ENCODE results near the gene SEC16A.

The SEC16A gene

GRCh38 chr9:136517012-136517743, 34.3 kb upstream of the SEC16A start:
- DNase-seq: no peak

- no peak for DNase-seq
These were observed 33.4 kb upstream of the SEC16A start for GRCh38 chr9:136516191-136516654.

- no peak for DNase-seq
These were observed 32.4 kb upstream of the SEC16A start for GRCh38 chr9:136515276-136515675.

GRCh38 chr9:136514022-136514714, 31.3 kb upstream of the SEC16A start:
- no peak for DNase-seq

GRCh38 chr9:136513191-136513590, 30.4 kb upstream of the SEC16A start:
- DNase-seq: no peak

- DNase-seq: peak; percentile 43
These were observed 29.8 kb upstream of the SEC16A start for GRCh38 chr9:136512651-136513071.

GRCh38 chr9:136511670-136512592, 29.1 kb upstream of the SEC16A start:
- no peak for DNase-seq

GRCh38 chr9:136511144-136511669, 28.4 kb upstream of the SEC16A start:
- no peak for DNase-seq

GRCh38 chr9:136510561-136510960, 27.7 kb upstream of the SEC16A start:
- no peak for DNase-seq

- DNase-seq: no peak
These were observed 26.7 kb upstream of the SEC16A start for GRCh38 chr9:136509549-136509948.

- DNase-seq: no peak
These were observed 26.1 kb upstream of the SEC16A start for GRCh38 chr9:136508729-136509500.

- no peak for DNase-seq
These were observed 25.1 kb upstream of the SEC16A start for GRCh38 chr9:136507992-136508375.

GRCh38 chr9:136507221-136507991, 24.6 kb upstream of the SEC16A start:
- no peak for DNase-seq

GRCh38 chr9:136506425-136506824, 23.6 kb upstream of the SEC16A start:
- no peak for DNase-seq

GRCh38 chr9:136505406-136506403, 22.9 kb upstream of the SEC16A start:
- no peak for DNase-seq

GRCh38 chr9:136504512-136505348, 21.9 kb upstream of the SEC16A start:
- no peak for DNase-seq

- no peak for DNase-seq
These were observed 20.2 kb upstream of the SEC16A start for GRCh38 chr9:136502940-136503550.

GRCh38 chr9:136502196-136502595, 19.4 kb upstream of the SEC16A start:
- DNase-seq: no peak

- DNase-seq: no peak
These were observed 18.8 kb upstream of the SEC16A start for GRCh38 chr9:136501686-136502085.
